ENCODE data around the gene CTPS1.

- no peak for TF ChIP-seq CTCF (IDR thresholded peaks at IDR 0.05; ENCODE audit: insufficient read depth, low read depth, low read length)
- TF ChIP-seq EZH2 (IDR thresholded peaks at IDR 0.05; ENCODE audit: insufficient read depth, low read length) = no peak
Measured at GRCh38 chr1:41015281-41015896, 35.9 kb downstream of the CTPS1 start.
